ENCODE data around the gene AHCYL2.

AHCYL2 gene

GRCh38 chr7:129205987-129206785, 18.6 kb upstream of the AHCYL2 start:
- H3K79me2 ChIP-seq (ENCODE audit: insufficient read depth, low read length) = no peaks in the 10 kb centered on the region
- TF ChIP-seq, protein P1, sequence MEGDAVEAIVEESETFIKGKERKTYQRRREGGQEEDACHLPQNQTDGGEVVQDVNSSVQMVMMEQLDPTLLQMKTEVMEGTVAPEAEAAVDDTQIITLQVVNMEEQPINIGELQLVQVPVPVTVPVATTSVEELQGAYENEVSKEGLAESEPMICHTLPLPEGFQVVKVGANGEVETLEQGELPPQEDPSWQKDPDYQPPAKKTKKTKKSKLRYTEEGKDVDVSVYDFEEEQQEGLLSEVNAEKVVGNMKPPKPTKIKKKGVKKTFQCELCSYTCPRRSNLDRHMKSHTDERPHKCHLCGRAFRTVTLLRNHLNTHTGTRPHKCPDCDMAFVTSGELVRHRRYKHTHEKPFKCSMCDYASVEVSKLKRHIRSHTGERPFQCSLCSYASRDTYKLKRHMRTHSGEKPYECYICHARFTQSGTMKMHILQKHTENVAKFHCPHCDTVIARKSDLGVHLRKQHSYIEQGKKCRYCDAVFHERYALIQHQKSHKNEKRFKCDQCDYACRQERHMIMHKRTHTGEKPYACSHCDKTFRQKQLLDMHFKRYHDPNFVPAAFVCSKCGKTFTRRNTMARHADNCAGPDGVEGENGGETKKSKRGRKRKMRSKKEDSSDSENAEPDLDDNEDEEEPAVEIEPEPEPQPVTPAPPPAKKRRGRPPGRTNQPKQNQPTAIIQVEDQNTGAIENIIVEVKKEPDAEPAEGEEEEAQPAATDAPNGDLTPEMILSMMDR (conservative IDR thresholded peaks at IDR 0.05; ENCODE audit: low read length) = no peak
- TF ChIP-seq EZH2phosphoT487 (IDR thresholded peaks at IDR 0.05; ENCODE audit: borderline replicate concordance) = no peak
- H3K4me1 ChIP-seq (ENCODE audit: insufficient read depth, low read length, poor library complexity, severe bottlenecking) = no peaks in the 10 kb centered on the region
- no peak overlapping the region for H3K4me2 ChIP-seq (ENCODE audit: low read depth, low read length, poor library complexity, severe bottlenecking)
- H3K36me3 ChIP-seq (ENCODE audit: insufficient read depth, low read length) = peaks cover 18% of the 10 kb centered on the region; the same call in 1 of the 2 replicates
- no peaks in the 10 kb centered on the region for H4K20me1 ChIP-seq (ENCODE audit: insufficient read depth, low read length, poor library complexity, severe bottlenecking)
- no peak overlapping the region for H3K9ac ChIP-seq (ENCODE audit: low read depth, low read length, poor library complexity, severe bottlenecking)
- H3K27me3 ChIP-seq (ENCODE audit: insufficient read depth, low read length, poor library complexity, severe bottlenecking) = no peaks in the 10 kb centered on the region
- no peaks in the 10 kb centered on the region for H3F3A ChIP-seq (ENCODE audit: low read depth)
- H2AFZ ChIP-seq (ENCODE audit: low read length) = no peak overlapping the region
- H3K9me2 ChIP-seq (replicated peaks; ENCODE audit: low read depth, low read length) = no peaks in the 10 kb centered on the region
- no peak overlapping the region for H3K4me3 ChIP-seq (ENCODE audit: low read length, poor library complexity, severe bottlenecking)
- no peaks in the 10 kb centered on the region for H3K9me3 ChIP-seq (ENCODE audit: insufficient read depth, low read depth, low read length)

GRCh38 chr7:129208667-129209066, 16.2 kb upstream of the AHCYL2 start:
- Histone ChIP-seq H3K36me3 (ENCODE audit: insufficient read depth, low read length) (peaks cover 18% of the 10 kb centered on the region; the same call in 1 of the 2 replicates), H3K27me3 (ENCODE audit: insufficient read depth, low read length, poor library complexity, severe bottlenecking) (no peaks in the 10 kb centered on the region), H3K4me3 (ENCODE audit: low read length, poor library complexity, severe bottlenecking) (no peak overlapping the region), H3K4me2 (ENCODE audit: low read depth, low read length, poor library complexity, severe bottlenecking) (no peak overlapping the region), H3F3A (ENCODE audit: low read depth) (no peaks in the 10 kb centered on the region), H2AFZ (ENCODE audit: low read length) (no peak overlapping the region), H3K4me1 (ENCODE audit: insufficient read depth, low read length, poor library complexity, severe bottlenecking) (no peaks in the 10 kb centered on the region), H4K20me1 (ENCODE audit: insufficient read depth, low read length, poor library complexity, severe bottlenecking) (no peaks in the 10 kb centered on the region), H3K79me2 (ENCODE audit: insufficient read depth, low read length) (no peaks in the 10 kb centered on the region), H3K9ac (ENCODE audit: low read depth, low read length, poor library complexity, severe bottlenecking) (no peak overlapping the region), H3K9me3 (ENCODE audit: insufficient read depth, low read depth, low read length) (no peaks in the 10 kb centered on the region), H3K9me2 (replicated peaks; ENCODE audit: low read depth, low read length) (no peaks in the 10 kb centered on the region)
- TF ChIP-seq, protein P1 (conservative IDR thresholded peaks at IDR 0.05; ENCODE audit: low read length) = no peak
- TF ChIP-seq EZH2phosphoT487 (IDR thresholded peaks at IDR 0.05; ENCODE audit: borderline replicate concordance) = no peak

DNA sequence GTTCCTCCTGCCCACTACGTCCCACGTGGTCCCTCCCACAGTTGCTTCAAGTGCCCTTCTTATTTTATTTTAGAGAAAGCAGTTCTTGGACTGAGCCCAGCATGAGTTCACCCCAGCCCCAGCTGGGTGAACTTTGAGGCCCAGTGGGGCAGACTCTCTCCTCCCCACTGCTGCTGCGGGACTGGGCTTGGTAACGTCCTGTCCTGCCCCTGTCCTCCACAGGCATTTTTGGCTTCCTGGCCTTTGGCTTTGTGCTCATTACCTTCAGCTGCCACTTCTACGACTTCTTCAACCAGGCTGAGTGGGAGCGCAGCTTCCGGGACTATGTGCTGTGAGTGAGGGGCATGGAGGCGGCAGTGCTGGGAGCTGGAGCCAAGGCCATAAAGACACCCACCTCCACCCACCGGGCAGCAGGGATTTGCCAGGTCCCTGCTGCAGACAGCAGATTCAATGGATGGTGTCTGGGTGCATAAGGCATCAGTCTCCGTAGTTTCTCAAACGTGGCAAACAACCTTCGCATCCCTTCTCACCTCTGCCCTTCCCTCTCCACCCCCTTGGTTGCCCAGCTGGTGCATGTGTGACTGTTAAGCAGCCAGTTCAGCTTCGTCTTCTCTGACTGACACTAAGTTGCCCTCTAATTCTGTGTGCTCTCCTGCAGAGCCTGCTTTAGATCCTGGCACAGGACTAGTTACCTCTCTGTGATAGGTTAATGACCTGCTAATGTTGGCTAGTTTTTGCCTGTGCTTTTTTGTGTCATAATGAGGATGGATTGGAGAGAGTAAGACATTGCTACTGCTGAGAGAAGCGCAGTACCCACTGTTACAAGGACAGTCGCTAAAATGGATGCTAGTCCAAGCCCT, 15.5 kb upstream of the AHCYL2 start:
- H3K4me3 ChIP-seq (ENCODE audit: low read length, poor library complexity, severe bottlenecking) = no peak overlapping the region
- TF ChIP-seq EZH2phosphoT487 (IDR thresholded peaks at IDR 0.05; ENCODE audit: borderline replicate concordance) = no peak
- TF ChIP-seq, protein P1 (conservative IDR thresholded peaks at IDR 0.05; ENCODE audit: low read length) = no peak

More for the DNA sequence above, 15.5 kb upstream of the AHCYL2 start:
- Histone ChIP-seq H4K20me1 (ENCODE audit: insufficient read depth, low read length, poor library complexity, severe bottlenecking) (no peaks in the 10 kb centered on the region), H3K4me1 (ENCODE audit: insufficient read depth, low read length, poor library complexity, severe bottlenecking) (no peaks in the 10 kb centered on the region), H3K79me2 (ENCODE audit: insufficient read depth, low read length) (no peaks in the 10 kb centered on the region), H3F3A (ENCODE audit: low read depth) (no peaks in the 10 kb centered on the region), H3K9me2 (replicated peaks; ENCODE audit: low read depth, low read length) (no peaks in the 10 kb centered on the region), H3K27me3 (ENCODE audit: insufficient read depth, low read length, poor library complexity, severe bottlenecking) (no peaks in the 10 kb centered on the region), H3K9ac (ENCODE audit: low read depth, low read length, poor library complexity, severe bottlenecking) (no peak overlapping the region), H3K36me3 (ENCODE audit: insufficient read depth, low read length) (peaks cover 18% of the 10 kb centered on the region; the same call in 1 of the 2 replicates), H3K9me3 (ENCODE audit: insufficient read depth, low read depth, low read length) (no peaks in the 10 kb centered on the region), H2AFZ (ENCODE audit: low read length) (no peak overlapping the region), H3K4me2 (ENCODE audit: low read depth, low read length, poor library complexity, severe bottlenecking) (no peak overlapping the region)

All from Loucy (cell line).